ENCODE measurements around the gene CHST9.

The CHST9 gene

DNA sequence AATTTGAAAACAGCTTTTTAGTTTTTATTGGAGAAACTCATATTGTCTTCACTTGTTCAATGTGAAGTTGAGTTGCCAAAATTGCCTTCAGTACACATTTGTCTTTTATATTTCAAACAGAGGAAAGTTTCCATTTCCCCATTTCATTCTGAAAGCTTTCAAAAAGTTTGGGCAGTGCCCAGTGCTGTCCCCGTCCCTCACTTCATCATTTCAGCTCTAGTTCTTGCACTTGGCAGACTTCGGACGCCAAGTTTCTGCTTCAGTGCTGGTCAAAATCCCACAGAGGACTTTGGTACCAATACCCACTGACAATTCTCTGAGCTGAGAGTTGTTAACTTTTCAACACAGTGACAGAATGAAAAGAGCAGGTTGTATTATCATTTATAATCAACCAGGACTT lies 276.2 kb downstream of the CHST9 start:
- TF ChIP-seq CTCF (conservative IDR thresholded peaks at IDR 0.05; ENCODE audit: low read length), result no peak
- DNase-seq (ENCODE audit: low read depth), result no peak
- H3K4me3 ChIP-seq (ENCODE audit: low read length), result no peak overlapping the region

- DNase-seq (ENCODE audit: low read depth), result no peak
- TF ChIP-seq CTCF (conservative IDR thresholded peaks at IDR 0.05; ENCODE audit: low read length), result no peak
- H3K4me3 ChIP-seq (ENCODE audit: low read length), result no peak overlapping the region
These were observed 282.8 kb downstream of the CHST9 start for GRCh38 chr18:26902291-26902690.

DNA sequence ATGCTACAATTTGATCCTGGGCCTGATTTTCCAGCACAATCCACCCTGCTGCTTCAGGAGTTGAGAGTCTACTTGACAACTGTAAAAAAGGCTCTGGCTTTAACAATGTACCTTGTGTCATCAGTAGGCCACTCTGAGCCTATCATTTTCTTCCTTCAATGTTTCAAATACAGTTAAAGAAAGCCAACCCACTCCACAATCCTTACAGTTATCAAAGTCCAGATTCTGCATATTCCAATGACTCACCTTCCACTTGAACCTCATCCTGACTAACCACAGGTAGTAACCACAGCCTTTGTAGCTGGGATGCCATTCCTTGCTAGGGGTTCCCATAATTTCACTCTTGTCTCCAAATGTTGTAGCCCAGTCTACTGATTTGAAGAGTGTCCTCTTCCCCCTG lies 284.1 kb downstream of the CHST9 start:
- DNase-seq (ENCODE audit: low read depth), result no peak
- no peak for TF ChIP-seq CTCF (conservative IDR thresholded peaks at IDR 0.05; ENCODE audit: low read length)
- no peak overlapping the region for H3K4me3 ChIP-seq (ENCODE audit: low read length)

- H3K4me3 ChIP-seq (ENCODE audit: low read length), result no peak overlapping the region
- no peak for DNase-seq (ENCODE audit: low read depth)
- no peak for TF ChIP-seq CTCF (conservative IDR thresholded peaks at IDR 0.05; ENCODE audit: low read length)
These were observed 290.7 kb downstream of the CHST9 start for GRCh38 chr18:26894426-26894825.

DNA sequence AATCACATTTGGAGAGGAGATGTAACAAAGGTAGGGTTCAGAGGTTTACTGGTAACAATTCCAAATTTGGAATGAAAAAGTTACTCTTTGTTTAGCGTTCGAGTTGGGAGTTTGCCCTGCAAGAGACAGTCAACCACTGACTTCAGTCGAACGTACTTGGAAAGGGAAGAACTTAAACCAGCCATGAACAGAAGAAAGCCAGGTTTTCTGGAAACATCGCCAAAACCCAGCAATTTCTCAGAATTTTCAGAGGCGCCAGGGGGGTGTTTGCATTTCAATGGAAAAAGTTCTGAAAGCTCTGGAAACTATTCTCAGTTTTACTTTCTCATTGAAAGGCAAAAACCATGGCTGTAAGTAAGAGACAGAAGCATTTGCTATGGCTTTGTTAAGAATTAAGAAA lies 291.1 kb downstream of the CHST9 start:
- no peak for DNase-seq (ENCODE audit: low read depth)
- H3K4me3 ChIP-seq (ENCODE audit: low read length), result no peak overlapping the region
- no peak for TF ChIP-seq CTCF (conservative IDR thresholded peaks at IDR 0.05; ENCODE audit: low read length)

DNA sequence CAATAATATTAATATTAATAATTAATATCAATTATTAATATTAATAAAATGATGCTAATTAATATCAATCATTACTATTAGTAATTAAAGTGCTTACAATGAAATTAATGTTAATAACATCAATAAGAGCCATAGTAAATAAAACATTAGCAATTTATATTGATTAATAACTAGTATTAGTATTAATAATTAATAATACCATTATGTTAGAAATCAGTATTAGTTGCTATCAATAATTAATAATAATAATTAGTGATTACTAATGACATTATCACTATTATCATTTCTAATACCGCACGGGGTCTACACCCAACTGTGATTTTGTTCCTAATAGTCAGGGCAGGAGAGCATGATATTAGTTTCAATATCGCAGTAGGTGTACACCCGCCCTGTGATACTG lies 296.8 kb downstream of the CHST9 start:
- H3K4me3 ChIP-seq (ENCODE audit: low read length), result no peak overlapping the region
- DNase-seq (ENCODE audit: low read depth), result no peak
- no peak for TF ChIP-seq CTCF (conservative IDR thresholded peaks at IDR 0.05; ENCODE audit: low read length)

GRCh38 chr18:26875040-26875654 lies 310.0 kb downstream of the CHST9 start:
- H3K4me3 ChIP-seq (ENCODE audit: low read length), result no peak overlapping the region
- TF ChIP-seq CTCF (conservative IDR thresholded peaks at IDR 0.05; ENCODE audit: low read length), result no peak
- no peak for DNase-seq (ENCODE audit: low read depth)
